NK-92 (cell line): ENCODE data around the gene MGLL.

Source experiments
- DNase-seq: peaks from one replicate; lab custom pipeline; 2025; ENCODE audit not compliant: unreplicated experiment; lab: John Stamatoyannopoulos, UW

MGLL gene

DNA sequence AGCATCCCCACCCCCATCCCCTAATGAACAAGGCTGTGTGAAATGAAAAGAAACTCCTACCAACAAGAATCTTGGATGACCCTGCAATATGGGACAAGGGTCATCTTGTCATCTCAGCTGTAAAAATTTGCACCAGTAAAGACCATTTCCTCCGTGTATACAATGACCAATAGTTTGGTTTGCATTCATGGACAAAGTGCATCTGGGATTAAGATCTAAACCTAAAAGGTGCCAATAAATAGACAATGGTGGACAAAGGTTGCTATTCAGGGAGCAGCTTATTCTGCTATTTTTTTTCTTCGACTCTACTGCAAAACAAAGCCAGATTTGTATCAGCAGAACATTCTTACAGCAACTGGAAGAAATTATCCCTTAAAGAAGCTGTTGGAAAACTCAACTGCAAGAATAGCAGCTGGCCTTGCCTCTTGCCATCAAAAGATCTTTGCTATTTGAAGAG is 8.0 kb downstream of the MGLL start:
- DNase-seq, result no peak

GRCh38 chr3:127812151-127812550 is 10.2 kb downstream of the MGLL start:
- DNase-seq, result no peak

DNA sequence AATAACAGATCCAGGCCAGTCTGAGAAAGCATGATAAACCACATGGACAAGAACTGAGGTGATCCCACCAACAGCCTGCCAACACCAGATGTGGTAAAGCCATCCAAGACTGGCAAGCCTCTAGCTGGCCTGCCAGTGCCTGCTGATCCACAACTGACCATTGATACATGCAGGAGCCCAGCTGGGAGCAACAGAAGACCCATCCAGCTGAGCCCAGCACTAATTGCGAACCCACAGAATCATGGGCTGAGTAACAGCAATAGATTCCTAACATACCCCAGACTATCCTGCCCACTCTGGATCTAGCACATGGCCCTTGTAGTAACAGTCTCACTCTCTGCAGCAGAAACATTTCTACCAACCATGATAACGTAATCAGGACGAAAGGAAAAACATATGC is 10.6 kb downstream of the MGLL start:
- no peak for DNase-seq

GRCh38 chr3:127809611-127810010 is 12.7 kb downstream of the MGLL start:
- DNase-seq, result no peak

DNA sequence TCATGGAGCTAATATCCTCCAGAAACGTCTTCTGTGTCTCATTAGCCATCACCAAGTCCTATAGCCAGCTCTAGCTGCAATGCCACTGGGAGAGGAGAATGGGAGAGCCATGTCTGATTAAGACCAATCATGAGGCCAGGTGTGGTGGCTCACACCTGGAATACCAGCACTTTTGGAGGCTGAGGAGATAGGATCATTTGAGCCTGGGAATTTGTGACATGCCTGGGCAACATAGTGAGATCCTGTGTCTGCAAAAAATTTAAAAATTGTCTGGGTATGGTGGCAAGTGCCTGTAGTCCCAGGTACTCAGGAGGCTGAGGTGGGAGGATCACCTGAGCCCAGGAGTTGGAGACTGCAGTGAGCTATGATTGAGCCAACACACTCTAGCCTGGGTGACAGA is 13.1 kb downstream of the MGLL start:
- no peak for DNase-seq

DNA sequence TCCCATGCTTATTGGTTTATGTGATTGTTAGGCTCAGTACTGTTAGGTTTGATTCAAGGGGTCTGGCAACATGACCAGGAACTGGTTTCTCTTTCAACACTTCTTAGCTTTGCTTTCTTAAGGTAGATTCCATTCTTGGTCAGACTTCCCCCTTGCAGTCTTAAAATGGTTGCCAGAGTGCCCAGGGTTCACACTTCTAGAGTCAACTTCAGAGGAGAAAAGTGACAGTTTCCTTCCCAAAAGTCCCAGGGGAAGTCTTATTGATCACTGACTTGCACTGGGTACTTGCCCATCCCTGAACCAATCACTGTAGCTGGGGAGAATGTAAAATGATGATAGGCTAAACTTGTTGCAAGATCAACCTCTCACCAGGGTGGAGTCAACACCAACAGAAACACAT is 14.1 kb downstream of the MGLL start:
- no peak for DNase-seq

GRCh38 chr3:127805026-127805753 is 17.1 kb downstream of the MGLL start:
- no peak for DNase-seq

DNA sequence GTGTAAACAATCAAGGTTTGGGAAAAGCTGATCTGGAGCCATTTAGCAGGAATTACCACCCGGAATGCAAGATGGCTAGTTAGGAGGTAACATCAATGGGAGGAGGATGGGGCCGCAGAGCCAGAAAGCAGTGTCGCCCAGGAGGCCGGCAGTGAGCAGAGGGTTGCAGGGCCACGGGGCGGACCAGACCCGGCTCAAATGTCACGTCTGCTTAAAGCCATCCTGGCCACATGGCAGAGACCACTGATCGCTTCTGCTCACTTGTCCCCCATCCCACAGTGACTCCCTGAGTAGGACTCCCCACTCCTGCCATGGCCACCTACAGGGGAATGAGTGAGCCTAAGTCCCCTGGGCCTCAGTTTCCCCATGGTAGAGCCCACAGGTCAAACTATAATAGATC is 18.2 kb downstream of the MGLL start:
- DNase-seq, result no peak

DNA sequence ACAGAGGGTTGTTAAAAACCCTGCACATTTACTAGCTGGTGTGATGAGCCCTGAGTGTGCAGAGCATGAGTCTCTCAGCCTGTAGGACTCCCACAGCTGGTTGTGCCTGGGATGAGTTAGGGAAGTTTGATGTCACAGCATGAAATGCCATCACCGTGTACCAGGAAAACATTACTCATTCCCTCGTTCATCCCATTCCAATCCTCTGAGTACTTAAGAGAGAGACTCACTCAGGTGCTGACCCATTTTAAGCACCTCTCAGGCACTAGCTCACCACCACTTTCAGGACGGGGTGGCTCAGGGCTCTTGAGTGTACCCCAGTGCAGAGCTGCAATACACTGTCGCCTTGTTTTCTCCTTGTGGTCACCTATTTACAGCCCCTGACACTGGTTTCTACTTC is 18.7 kb downstream of the MGLL start:
- DNase-seq, result no peak

DNA sequence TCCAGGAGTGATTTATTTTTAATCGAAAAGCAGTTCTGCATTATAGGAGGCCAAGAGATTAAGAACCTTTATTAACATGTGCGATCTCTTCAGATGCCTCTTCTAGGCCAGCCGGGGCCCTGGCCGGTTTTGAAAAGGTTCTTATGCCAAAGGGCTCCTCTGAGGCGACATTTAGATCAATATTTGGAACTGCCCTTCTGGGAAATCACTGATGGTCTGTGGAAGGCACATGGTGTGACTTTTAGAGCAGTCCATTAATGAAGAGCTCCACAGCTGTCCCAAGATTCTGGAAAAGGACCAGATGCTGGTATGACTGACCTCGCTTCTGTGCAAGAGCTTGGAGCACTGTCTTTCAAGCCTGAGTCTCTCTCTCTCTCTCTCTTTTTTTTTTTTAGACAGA is 19.7 kb downstream of the MGLL start:
- DNase-seq, result no peak

DNA sequence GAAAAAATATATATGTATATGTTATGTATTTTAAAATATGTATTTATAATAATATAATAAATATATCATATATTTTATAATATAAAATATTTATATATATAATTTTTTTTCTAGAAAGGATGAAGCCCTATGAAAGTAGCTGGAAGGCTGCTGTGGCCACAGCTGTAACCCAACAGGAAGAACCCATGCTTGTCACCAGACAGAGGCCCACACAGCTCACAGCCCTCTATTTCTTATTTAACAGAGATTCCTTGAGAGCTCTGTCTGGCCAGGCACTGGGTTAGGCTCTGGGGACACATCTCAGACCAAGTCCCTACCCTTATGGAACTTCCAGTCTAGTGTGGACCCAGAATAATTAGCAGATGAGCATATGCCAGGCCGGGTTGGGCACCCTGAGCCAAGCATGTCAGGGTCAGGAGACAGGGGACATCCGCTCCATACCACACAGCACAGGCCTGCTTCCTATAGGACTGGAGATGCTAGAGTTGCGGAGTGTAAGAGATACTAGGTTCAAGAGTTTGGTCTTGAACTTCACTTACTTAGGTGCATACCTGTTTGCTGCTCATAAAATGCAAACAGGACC is 20.5 kb downstream of the MGLL start:
- no peak for DNase-seq

GRCh38 chr3:127800508-127800907 is 21.8 kb downstream of the MGLL start:
- no peak for DNase-seq

DNA sequence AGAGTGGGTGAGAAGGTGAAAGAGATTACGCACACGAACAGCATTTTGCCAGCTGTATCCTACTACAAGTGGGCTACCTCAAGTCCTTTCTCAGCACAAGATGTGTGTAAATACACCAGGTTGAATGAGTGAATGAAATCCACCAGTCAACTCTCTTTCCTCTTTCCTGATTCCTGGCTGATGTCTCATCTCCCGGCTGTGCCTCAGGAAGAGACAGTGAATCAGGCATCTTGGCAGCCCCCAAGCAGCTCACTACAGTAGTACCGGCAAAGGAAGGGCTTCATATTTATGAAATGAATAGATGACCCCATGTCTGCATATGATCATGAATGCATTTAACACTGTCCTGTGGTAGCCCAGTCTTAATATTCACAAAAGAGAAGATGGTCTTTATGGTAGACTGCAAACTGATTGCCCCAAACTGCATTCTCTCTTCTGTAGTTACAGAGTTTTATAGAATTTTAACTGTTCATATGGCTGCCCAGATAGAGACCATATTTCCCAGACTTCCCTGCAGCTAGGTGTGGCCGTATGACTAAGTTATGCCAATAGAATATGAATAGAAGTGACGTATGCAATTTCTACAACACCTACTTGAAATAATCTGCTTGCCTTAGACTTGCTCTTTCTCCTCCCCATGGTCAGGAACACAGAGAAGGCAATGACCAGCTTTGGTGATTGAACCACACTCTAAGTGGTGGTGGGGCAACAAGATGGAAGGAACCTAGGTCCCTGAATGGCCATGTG is 22.7 kb downstream of the MGLL start:
- DNase-seq, result no peak

GRCh38 chr3:127798716-127799115 is 23.6 kb downstream of the MGLL start:
- DNase-seq, result no peak

DNA sequence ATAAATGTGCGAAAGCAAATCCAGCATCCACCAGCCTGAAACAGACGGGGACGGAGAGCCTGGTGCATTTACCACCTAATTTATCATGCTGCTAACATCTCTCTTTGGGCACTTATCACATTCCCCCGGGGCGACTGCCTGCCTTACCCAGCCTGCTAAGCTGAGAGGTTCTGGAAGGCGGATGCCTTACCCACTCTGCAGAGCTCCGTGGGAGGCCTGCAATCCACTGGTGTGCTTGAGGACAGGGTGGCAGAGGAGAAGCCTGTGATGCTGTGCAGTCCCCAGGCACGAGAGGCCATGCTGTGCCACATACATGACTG is 25.5 kb downstream of the MGLL start:
- DNase-seq, result no peak

- DNase-seq, result no peak
Observed at GRCh38 chr3:127796045-127796830, 26.1 kb downstream of the MGLL start.

- DNase-seq, result no peak
Observed at GRCh38 chr3:127794972-127795371, 27.3 kb downstream of the MGLL start.

- no peak for DNase-seq
Observed at GRCh38 chr3:127794402-127794801, 27.9 kb downstream of the MGLL start.

DNA sequence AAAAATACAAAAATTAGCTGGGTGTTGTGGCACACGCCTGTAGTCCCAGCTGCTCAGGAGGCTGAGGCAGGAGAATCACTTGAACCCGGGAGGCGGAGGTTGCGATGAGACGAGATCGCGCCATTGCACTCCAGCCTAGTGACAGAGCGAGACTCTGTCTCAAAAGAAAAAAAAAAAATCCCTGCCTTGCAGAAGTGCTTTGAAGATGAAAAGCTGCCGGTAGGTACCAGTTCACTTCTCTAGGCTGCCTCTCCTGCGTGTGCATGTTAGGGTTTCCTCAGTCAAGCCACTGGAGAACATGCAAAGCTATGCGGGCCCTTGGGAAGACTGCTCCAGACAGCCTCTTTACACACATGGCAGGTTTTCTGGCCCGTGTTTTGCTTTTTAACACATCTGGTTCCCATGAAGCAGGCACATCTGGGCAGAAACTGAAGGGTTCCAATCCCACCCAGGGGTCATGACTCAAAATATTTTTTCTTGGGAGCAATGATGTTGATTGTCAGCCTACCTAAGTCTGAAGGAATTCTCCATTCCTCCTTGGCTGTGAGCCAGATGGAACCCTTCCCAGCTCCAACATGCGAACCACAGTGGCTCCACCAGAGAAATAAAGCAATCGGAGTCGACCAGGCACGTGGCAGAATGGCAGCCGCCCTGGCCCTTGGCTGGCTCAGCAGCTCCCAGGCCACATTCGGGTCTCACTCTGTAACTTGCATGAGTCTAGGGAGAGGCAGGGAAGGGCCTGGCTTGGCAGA is 29.6 kb downstream of the MGLL start:
- no peak for DNase-seq

DNA sequence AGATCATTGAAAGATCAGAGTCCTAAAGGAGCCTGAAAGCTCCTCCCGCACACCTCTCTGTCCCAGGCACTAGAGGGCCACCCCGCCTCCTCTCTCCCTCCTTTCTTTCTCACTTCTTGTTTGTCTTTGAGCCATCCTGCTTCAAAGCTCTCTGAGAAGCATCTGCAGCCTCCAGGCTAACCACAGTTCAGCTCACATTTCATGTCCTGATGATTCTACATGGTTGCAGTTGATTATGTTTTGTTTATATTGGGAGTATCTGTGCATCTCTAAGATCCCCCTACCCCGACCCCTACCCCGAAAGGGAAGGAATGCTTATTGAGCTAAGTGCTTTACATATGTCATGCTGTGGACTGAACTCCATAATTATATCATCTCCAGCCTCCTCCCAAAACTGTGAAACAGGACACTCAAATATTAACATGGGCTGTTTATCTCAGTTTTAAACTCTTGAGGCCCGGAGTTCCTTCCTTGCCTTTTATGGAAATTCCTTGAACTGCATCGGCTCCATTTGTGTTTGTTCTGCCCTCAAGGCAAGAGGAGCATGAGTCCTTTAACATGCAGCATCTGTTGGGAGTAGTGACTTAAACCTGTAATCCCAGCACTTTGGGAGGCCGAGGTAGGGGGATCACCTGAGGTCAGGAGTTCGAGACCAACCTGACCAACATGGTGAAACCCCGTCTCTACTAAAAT is 30.9 kb downstream of the MGLL start:
- no peak for DNase-seq

DNA sequence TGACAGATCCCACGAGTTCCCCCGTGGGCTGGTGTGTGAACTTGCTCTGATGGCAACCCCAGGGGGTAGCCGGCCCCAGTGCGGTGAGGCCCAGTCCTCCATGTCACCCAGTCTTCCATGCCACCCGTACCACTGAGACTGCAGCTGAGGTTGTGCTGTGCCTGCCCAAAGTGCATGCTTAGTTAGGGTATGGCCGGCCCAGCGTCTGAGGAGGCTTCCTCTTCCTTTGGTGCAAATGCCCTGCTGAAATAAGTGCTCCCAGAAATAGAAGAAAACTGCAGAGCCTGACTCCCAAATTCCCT is 31.5 kb downstream of the MGLL start:
- DNase-seq, result no peak
